ENCODE data around the gene SNX18. TPM values are rescaled to one million over a fixed set of nuclear protein-coding genes. Genes with fewer than 3 reads are reported as not detected.

SNX18 gene
- total RNA-seq, 4 donors from 2014 or later, result 26.3 to 36.3 (median 30.6) TPM

DNA sequence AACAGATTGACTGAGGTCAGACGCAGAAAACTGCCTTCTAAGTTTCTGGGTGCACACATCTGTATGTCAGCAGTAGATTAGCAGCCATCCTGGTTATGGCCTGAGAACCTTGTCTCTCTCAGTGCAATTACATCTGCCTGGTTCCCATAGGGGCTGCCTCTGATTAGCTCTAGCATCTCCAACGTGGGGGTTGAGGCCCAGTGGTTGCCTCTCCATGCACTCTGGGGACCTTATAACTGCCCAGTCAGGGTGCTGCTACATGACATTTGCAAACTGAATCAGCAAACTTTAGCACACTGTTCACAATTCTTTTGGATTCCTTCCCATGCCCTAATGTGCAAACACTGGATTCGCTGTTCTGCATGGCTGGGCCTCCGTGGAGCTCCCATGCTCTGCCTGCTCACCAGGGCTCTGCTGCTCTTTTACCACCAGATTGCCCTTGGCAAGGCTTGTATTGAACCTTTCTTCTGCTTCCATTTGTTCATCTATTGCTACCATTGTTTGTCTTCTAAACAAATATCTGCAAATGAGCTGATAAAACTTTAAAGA is 36.2 kb downstream of the SNX18 start:
- WGBS, 2 donors, result 59 to 63% methylated on average over 4 of the region's 4 CpGs
- Histone ChIP-seq H3K27ac (no peak overlapping the region), H3K4me3 (no peak overlapping the region), H3K27me3 (no peaks in the 10 kb centered on the region), H3K9me3 (no peaks in the 10 kb centered on the region), H3K36me3 (peaks cover 0 to 6% (median 0%) of the 10 kb centered on the region in 3 donors), H3K4me1 (peaks cover 0 to under 1% (median 0%) of the 10 kb centered on the region in 3 donors)
- TF ChIP-seq POLR2A (IDR thresholded peaks at IDR 0.05), result no peak
- TF ChIP-seq, protein P1, sequence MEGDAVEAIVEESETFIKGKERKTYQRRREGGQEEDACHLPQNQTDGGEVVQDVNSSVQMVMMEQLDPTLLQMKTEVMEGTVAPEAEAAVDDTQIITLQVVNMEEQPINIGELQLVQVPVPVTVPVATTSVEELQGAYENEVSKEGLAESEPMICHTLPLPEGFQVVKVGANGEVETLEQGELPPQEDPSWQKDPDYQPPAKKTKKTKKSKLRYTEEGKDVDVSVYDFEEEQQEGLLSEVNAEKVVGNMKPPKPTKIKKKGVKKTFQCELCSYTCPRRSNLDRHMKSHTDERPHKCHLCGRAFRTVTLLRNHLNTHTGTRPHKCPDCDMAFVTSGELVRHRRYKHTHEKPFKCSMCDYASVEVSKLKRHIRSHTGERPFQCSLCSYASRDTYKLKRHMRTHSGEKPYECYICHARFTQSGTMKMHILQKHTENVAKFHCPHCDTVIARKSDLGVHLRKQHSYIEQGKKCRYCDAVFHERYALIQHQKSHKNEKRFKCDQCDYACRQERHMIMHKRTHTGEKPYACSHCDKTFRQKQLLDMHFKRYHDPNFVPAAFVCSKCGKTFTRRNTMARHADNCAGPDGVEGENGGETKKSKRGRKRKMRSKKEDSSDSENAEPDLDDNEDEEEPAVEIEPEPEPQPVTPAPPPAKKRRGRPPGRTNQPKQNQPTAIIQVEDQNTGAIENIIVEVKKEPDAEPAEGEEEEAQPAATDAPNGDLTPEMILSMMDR (IDR thresholded peaks at IDR 0.05), result no peak
- intact Hi-C loops (cut with DNase I), result no loop called here
- no peak for DNase-seq

GRCh38 chr5:54556141-54556540 is 38.6 kb downstream of the SNX18 start:
- H3K36me3 ChIP-seq, result peaks cover 0 to 6% (median 0%) of the 10 kb centered on the region in 3 donors
- no peak for TF ChIP-seq POLR2A (IDR thresholded peaks at IDR 0.05)
- TF ChIP-seq, protein P1 (IDR thresholded peaks at IDR 0.05), result no peak
- no peak overlapping the region for H3K27ac ChIP-seq
- no peak overlapping the region for H3K4me3 ChIP-seq
- intact Hi-C loops (cut with DNase I), result no loop called here
- DNase-seq, result no peak
- H3K27me3 ChIP-seq, result no peaks in the 10 kb centered on the region
- no peaks in the 10 kb centered on the region for H3K9me3 ChIP-seq
- H3K4me1 ChIP-seq, result no peaks in the 10 kb centered on the region
- 63 to 71% methylated on average over 3 of the region's 3 CpGs for WGBS, 2 donors

- no peak overlapping the region for H3K27ac ChIP-seq
- 89% methylated on average over 1 of the region's 1 CpG for WGBS, 2 donors
- intact Hi-C loops (cut with DNase I), result no loop called here
- DNase-seq, result no peak
- H3K9me3 ChIP-seq, result no peaks in the 10 kb centered on the region
- no peaks in the 10 kb centered on the region for H3K4me1 ChIP-seq
- H3K27me3 ChIP-seq, result no peaks in the 10 kb centered on the region
- TF ChIP-seq, protein P1 (IDR thresholded peaks at IDR 0.05), result no peak
- no peak for TF ChIP-seq POLR2A (IDR thresholded peaks at IDR 0.05)
- no peaks in the 10 kb centered on the region for H3K36me3 ChIP-seq
- no peak overlapping the region for H3K4me3 ChIP-seq
These were observed 40.8 kb downstream of the SNX18 start for GRCh38 chr5:54558362-54558761.

DNA sequence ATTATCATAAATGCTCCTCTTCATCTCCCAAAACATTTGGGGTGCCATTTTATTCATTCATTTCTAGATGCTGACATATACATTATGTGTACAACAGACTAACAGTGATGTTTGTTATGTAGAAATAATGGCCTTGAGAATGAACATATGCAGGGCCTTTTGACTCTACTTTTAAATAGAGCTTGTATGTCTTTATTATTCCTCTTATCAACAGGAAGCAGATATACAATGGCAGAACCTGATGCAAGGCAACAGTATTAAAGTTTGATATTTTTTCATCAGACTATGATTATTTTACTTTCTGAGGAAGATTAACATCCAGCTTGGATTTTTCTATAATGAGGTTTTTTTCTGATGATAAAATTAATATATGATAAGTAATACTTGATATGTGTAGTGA is 44.1 kb downstream of the SNX18 start:
- DNase-seq, result no peak
- no peak for TF ChIP-seq POLR2A (IDR thresholded peaks at IDR 0.05)
- TF ChIP-seq, protein P1 (IDR thresholded peaks at IDR 0.05), result no peak
- intact Hi-C loops (cut with DNase I), result no loop called here
- Histone ChIP-seq H3K27me3 (no peaks in the 10 kb centered on the region), H3K27ac (no peak overlapping the region), H3K4me3 (no peak overlapping the region), H3K9me3 (no peaks in the 10 kb centered on the region), H3K4me1 (no peaks in the 10 kb centered on the region), H3K36me3 (no peaks in the 10 kb centered on the region)

GRCh38 chr5:54563083-54563761 is 45.7 kb downstream of the SNX18 start:
- Histone ChIP-seq H3K27me3 (peaks cover 0 to 10% (median 0%) of the 10 kb centered on the region in 4 donors), H3K4me3 (no peak overlapping the region), H3K9me3 (no peaks in the 10 kb centered on the region), H3K4me1 (no peaks in the 10 kb centered on the region), H3K27ac (no peak overlapping the region), H3K36me3 (no peaks in the 10 kb centered on the region)
- intact Hi-C loops (cut with DNase I), result no loop called here
- no peak for DNase-seq
- no peak for TF ChIP-seq POLR2A (IDR thresholded peaks at IDR 0.05)
- TF ChIP-seq, protein P1 (IDR thresholded peaks at IDR 0.05), result no peak
- 67 to 91% methylated on average over 1 of the region's 1 CpG for WGBS, 2 donors

All from esophagus squamous epithelium (tissue), 5 donors.